NK-92 treated with Interleukin-12 subunit alpha and Interleukin-12 subunit beta, amount 100 ng/mL, for 24 hours (cell line): ENCODE measurements around the gene STK36.

Source experiments
- DNase-seq: peaks from one replicate; lab custom pipeline; 2025; lab: John Stamatoyannopoulos, UW

Gene STK36, protein sequence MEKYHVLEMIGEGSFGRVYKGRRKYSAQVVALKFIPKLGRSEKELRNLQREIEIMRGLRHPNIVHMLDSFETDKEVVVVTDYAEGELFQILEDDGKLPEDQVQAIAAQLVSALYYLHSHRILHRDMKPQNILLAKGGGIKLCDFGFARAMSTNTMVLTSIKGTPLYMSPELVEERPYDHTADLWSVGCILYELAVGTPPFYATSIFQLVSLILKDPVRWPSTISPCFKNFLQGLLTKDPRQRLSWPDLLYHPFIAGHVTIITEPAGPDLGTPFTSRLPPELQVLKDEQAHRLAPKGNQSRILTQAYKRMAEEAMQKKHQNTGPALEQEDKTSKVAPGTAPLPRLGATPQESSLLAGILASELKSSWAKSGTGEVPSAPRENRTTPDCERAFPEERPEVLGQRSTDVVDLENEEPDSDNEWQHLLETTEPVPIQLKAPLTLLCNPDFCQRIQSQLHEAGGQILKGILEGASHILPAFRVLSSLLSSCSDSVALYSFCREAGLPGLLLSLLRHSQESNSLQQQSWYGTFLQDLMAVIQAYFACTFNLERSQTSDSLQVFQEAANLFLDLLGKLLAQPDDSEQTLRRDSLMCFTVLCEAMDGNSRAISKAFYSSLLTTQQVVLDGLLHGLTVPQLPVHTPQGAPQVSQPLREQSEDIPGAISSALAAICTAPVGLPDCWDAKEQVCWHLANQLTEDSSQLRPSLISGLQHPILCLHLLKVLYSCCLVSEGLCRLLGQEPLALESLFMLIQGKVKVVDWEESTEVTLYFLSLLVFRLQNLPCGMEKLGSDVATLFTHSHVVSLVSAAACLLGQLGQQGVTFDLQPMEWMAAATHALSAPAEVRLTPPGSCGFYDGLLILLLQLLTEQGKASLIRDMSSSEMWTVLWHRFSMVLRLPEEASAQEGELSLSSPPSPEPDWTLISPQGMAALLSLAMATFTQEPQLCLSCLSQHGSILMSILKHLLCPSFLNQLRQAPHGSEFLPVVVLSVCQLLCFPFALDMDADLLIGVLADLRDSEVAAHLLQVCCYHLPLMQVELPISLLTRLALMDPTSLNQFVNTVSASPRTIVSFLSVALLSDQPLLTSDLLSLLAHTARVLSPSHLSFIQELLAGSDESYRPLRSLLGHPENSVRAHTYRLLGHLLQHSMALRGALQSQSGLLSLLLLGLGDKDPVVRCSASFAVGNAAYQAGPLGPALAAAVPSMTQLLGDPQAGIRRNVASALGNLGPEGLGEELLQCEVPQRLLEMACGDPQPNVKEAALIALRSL (N-terminal part only)

DNA sequence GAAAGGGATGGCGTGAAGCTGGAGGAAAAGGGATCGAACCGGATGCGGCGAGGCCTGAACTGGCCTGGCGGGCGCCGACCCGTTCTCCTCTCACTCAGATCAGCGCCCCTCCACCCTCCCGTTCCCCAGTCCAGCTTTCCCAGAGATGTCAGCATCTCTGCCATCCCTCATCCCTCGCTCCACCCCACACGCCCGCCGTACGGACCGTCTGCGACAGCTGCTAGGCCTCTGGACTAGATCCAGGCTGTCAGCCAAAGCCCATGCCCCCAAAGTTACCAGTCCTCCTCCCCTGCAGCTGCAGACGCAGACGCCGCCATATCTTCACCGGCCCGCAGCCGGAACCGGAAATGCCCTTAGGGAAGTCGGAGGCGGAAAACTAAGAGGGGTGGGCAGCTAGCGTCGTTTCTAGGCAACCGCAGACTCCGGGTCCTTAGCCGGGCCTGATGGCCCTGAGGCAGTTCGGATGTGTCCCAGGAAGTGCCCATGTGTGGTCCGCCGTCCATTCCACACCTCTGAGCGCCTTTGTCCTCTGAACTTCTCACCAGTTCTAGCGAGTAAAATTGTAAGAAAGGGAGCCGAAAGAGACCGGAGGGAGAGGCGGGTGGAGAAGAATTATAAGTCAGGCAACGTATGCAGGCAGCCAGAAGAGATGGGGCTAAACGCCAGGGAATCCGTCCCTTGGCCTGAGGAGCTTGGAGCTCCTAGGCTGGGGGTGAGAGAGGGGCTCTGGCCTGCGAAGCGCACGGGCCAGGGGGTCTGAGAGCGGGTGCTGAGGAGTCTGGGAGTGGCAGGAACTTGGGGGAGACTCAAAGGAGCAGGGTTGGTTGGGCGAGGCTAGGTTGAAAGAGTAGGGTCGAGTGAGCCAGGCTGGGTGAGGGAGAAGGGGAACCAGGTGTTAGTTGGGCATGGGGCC, at the start of gene STK36, which contains the start of gene RNF25:
Gene STK36, plus strand, starts transcription at position 433 of the 913 bp plus-strand sequence. CDS start 744 bp downstream, outside the sequence.
Gene RNF25, minus strand, starts transcription at position 349 of the 913 bp plus-strand sequence. Its CDS starts 32 bp downstream, at position 317.
- peak; percentile 77 for DNase-seq

DNA sequence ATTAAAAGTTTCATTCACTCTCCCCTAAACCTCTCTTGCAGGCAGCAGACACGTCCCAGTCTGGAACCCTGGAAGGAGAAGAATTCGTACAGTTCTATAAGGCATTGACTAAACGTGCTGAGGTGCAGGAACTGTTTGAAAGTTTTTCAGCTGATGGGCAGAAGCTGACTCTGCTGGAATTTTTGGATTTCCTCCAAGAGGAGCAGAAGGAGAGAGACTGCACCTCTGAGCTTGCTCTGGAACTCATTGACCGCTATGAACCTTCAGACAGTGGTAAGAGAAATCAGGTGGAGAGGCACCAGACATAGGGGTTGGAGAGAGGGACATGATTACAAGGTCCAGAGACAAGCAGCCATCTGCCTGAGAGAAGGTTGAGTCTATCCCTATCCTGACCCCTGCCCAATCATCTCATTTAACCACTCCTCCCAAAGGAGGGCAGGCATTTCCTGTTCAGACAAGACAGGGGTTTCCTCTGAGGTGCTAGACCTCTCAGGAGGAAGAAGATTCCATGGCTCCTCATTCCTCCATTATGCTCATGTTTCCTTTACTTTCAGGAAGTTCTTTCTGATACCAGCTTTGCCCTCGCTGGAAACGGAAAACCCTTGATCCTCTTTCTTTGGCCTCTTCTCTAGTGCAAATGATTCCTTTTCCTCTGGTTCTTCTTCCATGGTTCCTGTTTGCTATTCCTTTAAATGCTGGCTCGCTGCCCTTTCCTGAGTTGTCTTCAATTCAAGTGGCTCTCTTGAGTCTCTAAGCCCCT, 49.1 kb upstream of the STK36 start:
- no peak for DNase-seq

DNA sequence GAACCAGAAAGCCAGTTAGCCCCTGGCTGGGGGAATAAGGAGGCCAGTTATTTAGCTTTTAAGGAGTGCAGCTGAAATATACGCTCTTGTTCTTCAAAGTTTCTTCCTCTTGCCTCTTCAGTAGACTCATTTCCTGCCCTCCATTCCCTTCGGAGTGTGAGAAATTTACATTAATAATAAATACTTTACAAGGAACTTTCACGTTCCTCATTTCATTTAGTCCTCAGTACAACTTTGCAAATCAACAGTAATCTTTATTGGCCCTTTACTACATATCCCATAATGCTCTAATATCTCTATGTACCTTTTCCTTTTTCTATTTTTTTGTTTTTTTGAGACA, 48.5 kb upstream of the STK36 start:
- no peak for DNase-seq

DNA sequence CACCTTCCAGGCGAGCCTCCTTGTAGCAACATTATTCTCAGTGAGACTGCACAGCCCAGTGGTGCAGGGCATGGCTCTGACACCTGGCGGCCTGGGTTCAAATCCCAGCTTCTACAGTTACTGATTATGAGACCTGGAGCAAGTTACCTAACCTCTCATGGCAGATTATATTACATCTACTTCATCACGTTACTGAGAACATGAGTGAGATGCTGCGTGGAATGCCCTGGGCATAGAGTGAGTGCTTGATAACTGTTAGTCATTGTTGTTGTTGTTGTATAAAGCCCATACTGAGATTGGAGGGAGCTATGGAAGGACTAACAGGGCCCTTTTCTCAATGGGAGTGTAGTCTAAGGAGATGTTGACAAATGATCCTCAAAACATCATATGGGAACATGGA, 45.5 kb upstream of the STK36 start:
- DNase-seq, result no peak

DNA sequence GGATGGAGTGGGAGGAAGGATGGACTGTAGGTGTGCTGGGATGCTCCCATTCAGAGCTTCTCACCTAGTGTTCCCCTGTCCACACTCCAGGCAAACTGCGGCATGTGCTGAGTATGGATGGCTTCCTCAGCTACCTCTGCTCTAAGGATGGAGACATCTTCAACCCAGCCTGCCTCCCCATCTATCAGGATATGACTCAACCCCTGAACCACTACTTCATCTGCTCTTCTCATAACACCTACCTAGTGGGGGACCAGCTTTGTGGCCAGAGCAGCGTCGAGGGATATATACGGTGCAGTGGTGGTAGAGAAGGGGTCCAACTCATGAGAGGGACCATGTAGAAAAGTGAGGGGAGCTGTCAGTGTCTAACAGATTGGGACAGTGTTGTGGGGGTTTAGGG, 43.9 kb upstream of the STK36 start:
- no peak for DNase-seq

DNA sequence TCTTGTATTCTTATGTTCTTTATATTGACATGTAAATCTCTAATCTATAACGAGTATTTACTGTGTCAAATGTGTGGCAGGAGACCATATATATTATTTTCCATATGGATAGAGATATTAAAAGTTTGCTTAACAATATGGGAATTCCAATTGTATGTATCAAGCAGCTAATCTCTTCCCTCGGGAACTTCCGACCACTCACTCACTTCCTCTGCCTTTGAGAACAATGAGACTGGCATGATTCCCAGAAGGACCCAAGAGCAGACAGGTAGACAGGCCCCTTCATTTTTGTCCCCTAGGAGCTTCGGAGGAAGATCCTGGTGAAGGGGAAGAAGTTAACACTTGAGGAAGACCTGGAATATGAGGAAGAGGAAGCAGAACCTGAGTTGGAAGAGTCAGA, 40.0 kb upstream of the STK36 start:
- DNase-seq, result no peak

DNA sequence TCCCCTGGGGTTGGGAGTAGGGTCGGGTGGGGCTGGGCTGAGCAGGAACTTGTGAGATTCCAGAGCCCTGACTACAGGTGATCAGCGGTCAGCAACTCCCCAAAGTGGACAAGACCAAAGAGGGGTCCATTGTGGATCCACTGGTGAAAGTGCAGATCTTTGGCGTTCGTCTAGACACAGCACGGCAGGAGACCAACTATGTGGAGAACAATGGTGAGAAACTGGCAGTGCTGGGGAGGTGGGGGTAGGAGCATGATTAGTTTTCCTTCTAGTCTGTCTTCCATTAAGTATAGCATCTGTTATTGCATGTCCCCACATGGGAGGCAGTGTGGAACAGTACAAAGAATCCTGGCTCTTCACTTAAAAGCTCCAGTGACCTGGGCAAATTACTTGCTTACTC, 36.2 kb upstream of the STK36 start:
- no peak for DNase-seq

DNA sequence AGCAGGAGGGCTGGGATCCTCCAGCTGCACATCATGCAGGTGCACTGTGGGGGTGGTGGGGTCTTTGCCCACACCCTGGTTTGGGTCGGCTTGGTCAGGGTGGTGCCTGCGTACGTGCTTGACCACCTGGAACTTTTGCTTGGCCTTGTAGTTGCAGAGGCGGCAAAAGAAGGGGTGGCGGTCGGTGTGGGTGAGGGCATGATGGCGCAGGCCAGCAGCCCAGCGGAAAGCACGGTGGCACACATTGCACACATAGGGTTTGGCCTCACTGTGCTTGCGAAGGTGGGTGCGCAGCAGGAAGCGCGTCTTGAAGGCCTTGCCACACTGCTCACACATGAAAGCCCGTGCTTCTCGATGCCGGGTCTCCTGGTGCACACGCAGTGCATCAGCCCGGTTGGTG, 33.5 kb upstream of the STK36 start:
- no peak for DNase-seq

DNA sequence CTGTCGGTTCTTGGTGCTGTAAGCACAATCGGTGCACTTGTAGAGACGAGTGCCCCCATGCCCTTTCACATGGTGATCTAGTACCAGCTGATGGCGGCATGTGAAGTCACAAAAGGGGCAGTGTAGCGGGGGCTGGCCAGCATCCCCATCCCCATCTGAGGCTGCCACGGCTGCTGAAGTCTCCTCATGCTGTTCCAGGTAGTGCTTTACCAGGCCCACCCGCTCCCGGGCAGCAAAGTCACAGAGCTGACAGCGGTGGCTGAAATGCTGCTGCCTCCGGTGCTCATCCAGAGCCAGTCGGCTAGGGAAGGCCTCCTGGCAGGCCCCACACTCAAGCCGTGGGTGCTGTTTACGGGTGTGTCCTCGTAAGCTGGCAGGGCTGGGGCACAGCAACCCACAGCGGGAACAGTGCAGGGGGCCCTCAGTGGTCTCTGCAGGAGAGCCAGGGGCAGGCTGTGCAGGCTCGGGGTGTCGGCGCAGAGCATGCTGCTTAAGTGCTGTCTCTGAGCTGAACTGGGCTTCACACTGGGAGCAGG, 29.7 kb upstream of the STK36 start:
- no peak for DNase-seq

DNA sequence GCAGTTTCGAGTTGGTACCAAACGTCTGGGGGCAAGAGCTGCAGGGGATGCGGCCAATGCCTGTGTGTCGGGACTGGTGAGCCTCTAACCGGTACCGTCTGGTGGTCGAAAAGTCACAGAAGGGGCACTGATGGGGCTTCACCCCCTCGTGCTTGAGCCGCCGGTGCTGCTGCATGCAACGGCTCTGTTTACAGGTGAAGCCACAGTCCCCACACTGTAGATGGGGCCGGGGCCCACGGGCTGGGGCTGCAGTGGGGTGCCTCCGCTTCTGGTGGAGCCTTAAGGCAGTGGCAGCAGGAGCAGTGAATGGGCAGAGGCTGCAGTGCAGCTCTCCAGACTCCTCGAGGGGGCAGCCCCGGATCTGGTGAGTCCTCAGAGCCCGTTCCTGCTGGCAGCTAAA, 29.1 kb upstream of the STK36 start:
- no peak for DNase-seq

DNA sequence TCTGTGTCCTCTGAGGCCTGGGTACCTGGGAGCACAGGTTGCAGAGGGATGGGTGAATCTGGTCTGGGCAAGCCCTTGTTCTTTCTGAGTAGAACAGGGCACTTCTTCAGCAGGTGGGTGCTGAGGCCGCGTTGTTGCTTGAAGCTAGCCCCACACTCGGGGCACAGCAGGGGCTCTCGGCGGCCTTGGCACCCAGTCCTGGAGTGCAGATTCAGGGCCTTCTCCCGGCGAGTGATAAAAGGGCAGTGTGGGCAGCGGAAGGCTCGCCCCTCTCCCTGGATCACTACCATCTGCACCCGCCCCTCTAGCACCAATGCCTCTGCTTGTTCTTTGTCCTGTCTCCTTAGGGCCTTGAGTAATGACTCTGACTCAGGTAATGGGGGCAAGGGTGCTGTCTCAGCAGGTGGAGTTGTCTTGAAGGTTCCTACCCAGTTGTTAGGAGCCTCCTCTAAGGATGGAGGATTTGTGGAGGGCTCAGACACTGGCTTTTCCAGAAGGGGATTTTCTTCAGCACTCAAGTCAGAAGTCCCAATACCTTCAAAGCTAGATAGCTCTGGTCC, 28.1 kb upstream of the STK36 start:
- DNase-seq, result no peak

DNA sequence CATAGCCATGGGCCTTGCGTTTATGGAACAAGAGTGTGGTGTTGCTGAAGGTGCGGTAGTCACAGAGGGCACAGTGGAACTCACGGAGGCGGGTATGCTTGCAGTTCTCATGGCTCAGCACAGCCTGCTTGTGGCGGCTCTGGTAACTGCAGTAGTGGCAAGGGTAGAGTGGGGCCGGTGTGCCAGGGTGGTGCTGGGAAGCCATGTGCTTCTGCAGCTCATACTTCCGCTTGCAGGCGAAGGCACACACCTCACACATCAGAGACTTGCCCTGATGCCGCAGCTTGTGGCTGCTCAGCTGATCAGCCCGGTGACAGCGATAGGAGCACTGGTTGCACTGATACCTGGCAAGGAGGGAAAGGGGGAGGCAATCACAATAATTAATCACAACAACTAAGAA, 27.2 kb upstream of the STK36 start:
- no peak for DNase-seq

DNA sequence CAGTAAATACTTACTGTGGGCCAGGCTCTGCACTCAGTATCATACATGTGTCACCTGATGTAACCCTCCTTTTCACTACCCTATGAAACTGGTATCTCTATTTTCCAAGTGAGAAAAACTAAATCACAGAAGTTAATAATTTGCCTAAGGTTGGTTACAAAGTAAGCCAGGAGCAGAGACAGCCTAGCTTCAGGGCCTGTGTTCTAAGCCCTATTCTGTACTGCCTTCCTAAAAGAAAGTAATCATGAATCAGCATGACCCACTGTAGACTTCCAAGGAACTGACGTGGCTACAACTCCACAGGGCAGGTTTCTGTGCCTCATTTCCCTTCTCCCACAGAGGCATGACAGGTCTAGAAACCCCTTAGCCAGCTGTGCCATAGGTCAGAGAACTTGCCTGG, 26.8 kb upstream of the STK36 start:
- DNase-seq, result no peak

DNA sequence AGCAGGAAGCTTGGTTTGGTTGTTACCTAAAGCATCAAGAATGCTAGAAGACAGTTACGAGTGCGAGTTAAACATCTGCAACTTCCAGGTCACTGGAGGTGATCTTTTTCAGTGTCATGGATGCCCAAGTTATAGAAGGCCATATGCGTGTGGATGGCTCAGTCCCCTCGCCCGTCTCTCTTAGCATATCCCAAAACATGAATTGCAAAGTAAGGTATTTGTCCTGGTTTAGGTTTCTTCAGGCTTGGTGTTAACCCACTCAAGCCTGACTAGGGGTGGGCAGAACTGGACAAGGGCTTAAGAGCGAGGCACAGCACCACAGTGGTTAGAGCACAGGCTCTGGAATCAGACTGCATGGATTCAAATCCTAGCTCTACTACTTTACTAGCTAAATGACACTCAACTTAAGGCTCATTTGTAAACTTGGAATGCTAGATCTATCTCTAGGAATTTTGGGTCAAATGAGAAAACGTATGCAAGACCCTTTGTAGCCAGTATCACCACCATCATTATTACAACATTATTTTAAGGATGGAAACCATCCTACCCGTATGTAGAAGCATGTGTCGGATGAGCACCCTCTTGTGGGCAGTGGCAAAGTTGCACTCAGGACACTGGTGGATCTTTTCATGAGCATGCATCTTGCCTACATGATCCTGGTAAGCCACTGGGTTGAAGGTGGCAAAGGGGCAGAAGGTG, 23.6 kb upstream of the STK36 start:
- DNase-seq, result no peak

DNA sequence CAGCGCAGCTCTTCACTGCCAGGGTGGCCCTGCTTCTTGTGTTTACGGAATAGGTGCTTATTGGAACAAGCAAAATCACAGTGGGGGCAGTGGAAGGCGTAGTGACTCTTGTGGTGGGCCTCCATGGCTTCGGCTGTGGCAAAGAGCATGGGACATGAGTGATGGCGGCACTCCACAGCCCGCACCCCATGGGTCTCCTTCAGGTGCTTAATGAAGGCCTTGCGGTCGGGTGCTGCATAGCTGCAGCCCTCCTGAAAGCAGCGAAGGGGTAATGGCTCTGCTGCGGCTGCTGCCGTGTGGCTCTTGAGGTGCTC, 23.1 kb upstream of the STK36 start:
- DNase-seq, result no peak

DNA sequence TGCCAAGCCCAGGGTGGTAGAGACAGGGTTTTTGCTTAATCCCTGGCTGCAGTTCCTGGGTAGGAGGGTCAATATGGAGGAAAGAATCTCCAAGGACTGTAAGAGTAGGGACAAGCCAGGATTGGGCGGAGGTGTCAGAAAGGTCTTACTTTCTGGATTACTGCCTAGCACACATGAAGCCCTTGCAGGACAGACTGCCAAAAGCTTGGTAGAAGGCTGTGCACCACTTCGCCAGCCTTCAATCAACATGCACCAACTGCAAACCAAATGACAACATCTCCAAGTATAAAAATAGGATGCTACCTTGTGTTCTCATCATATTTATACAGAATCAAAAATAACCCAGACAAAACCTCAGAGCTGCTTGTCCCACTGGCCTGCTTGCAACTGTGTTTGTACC, 16.1 kb upstream of the STK36 start:
- no peak for DNase-seq

DNA sequence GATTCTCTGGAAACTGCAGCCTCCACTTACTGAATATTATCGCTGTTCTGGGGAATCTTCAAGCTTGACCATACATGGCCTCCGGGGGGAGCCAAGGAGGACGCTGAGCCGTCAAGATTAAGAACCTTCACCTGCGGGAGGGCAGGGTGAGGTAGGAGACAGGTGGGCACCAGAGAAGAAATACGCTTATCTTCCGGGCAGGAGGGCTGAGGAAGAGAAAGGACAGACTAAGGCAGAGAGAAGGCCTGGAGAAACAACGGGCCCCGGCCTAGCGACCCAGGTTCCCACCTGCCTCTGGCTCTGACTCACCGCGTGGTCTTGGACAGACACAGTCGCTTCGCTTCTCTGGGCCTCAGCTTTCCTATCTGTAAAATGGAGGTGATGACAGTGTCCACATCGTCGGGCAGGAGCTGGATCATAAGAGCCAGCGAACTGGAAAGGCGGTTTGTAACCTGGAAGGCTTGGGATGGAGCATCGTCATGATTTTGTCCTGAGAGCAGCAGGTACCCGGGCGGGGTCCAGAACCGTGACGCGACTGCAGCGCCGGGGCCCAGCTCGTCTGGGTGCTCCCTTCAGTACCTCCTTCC, 13.1 kb upstream of the STK36 start:
- peak; percentile 39 for DNase-seq

DNA sequence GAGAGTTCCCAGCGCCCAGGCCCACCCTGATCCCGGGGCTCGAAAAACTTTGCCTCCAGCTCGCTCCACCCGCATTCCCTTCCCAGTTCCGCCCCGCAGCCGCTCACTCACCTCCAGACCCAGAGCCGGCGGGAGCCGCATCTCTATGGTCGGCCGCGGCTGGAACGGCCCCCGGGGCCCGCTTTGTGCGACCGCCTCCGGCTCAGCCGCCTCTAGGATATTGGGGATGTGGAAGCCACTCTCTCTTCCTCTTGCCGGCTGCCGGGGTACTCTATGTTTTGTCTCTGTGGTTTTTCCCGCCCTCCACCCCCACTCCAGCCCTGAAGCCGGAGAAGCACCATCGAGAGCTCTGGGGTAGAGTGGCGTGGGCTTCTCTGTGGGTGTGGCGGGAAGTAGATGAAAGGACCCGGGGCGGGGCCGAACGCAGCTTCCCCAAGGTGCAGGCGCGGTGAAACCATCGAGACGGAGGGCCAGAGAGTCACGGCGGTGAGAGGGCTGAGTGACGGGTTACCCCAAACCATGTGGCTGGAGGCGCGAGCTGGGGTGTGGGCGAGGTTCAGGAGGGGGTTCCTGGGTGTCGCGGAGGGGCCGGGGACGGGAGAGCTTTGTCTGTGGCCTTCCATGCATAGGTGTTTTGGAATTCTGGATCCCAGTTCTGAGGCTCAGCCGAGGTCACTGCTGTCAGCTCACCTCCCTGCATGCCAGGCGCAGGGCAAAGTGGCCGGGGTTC, 12.5 kb upstream of the STK36 start, which contains the start of the genes BCS1L and ZNF142:
Gene BCS1L, plus strand, starts transcription at position 426 of the 730 bp plus-strand sequence. CDS start 1,305 bp downstream, outside the sequence.
Gene ZNF142, minus strand, starts transcription at position 366 of the 730 bp plus-strand sequence. CDS start 3,194 bp downstream, outside the sequence.
- DNase-seq, result peak; percentile 94
